ENCODE results near the gene AQP3.
A peak's percentile ranks its signal among the peaks of the same experiment; 100 is the strongest.
"Not testable (repeated sequence)": the region's sequence is repeated elsewhere in the genome, so short reads cannot be mapped to it uniquely, and the experiment has no call there.

Gene AQP3

GRCh38 chr9:33419708-33420303, 27.6 kb downstream of the AQP3 start:
- no peak for TF ChIP-seq GATA1 (IDR thresholded peaks at IDR 0.05; ENCODE audit: low read depth, low read length)
- no peak for TF ChIP-seq POLR2A (IDR thresholded peaks at IDR 0.05; ENCODE audit: low read length)
- DNase-seq: no peak

GRCh38 chr9:33418090-33418489, 29.3 kb downstream of the AQP3 start:
- TF ChIP-seq GATA1 (IDR thresholded peaks at IDR 0.05; ENCODE audit: low read depth, low read length) (no peak), POLR2A (IDR thresholded peaks at IDR 0.05; ENCODE audit: low read length) (no peak)
- DNase-seq: no peak

GRCh38 chr9:33416996-33417395, 30.4 kb downstream of the AQP3 start:
- no peak for DNase-seq
- TF ChIP-seq GATA1 (IDR thresholded peaks at IDR 0.05; ENCODE audit: low read depth, low read length) (no peak), POLR2A (IDR thresholded peaks at IDR 0.05; ENCODE audit: low read length) (no peak)

GRCh38 chr9:33415501-33416038, 31.8 kb downstream of the AQP3 start:
- TF ChIP-seq POLR2A (IDR thresholded peaks at IDR 0.05; ENCODE audit: low read length) (no peak), GATA1 (IDR thresholded peaks at IDR 0.05; ENCODE audit: low read depth, low read length) (no peak)
- DNase-seq: peak; percentile 70 to 79

- DNase-seq: peak; percentile 31 to 61
- TF ChIP-seq GATA1 (IDR thresholded peaks at IDR 0.05; ENCODE audit: low read depth, low read length) (no peak), POLR2A (IDR thresholded peaks at IDR 0.05; ENCODE audit: low read length) (no peak)
These were observed 32.4 kb downstream of the AQP3 start for GRCh38 chr9:33414889-33415500.

GRCh38 chr9:33414268-33414667, 33.1 kb downstream of the AQP3 start:
- DNase-seq: peak; percentile 48 to 51
- TF ChIP-seq GATA1 (IDR thresholded peaks at IDR 0.05; ENCODE audit: low read depth, low read length) (no peak), POLR2A (IDR thresholded peaks at IDR 0.05; ENCODE audit: low read length) (no peak)

GRCh38 chr9:33408087-33408486, 39.3 kb downstream of the AQP3 start:
- DNase-seq: no peak
- TF ChIP-seq POLR2A (IDR thresholded peaks at IDR 0.05; ENCODE audit: low read length) (no peak), GATA1 (IDR thresholded peaks at IDR 0.05; ENCODE audit: low read depth, low read length) (no peak)

GRCh38 chr9:33407061-33407460, 40.3 kb downstream of the AQP3 start:
- no peak for DNase-seq
- TF ChIP-seq POLR2A (IDR thresholded peaks at IDR 0.05; ENCODE audit: low read length): no peak
- no peak for TF ChIP-seq GATA1 (IDR thresholded peaks at IDR 0.05; ENCODE audit: low read depth, low read length)

- DNase-seq: no peak
- TF ChIP-seq POLR2A (IDR thresholded peaks at IDR 0.05; ENCODE audit: low read length) (no peak), GATA1 (IDR thresholded peaks at IDR 0.05; ENCODE audit: low read depth, low read length) (no peak)
These were observed 42.5 kb downstream of the AQP3 start for GRCh38 chr9:33404788-33405362.

- no peak for DNase-seq
- no peak for TF ChIP-seq GATA1 (IDR thresholded peaks at IDR 0.05; ENCODE audit: low read depth, low read length)
- TF ChIP-seq POLR2A (IDR thresholded peaks at IDR 0.05; ENCODE audit: low read length): no peak
These were observed 43.2 kb downstream of the AQP3 start for GRCh38 chr9:33403941-33404787.

- not testable (repeated sequence) for DNase-seq
These were observed 45.0 kb downstream of the AQP3 start, which contains the start of gene AQP7 for GRCh38 chr9:33402371-33402770. Gene AQP7 (minus strand): TSS chr9:33402568. CDS start chr9:33401262, 1,306 bp downstream.

GRCh38 chr9:33401809-33402208, 45.6 kb downstream of the AQP3 start:
- not testable (repeated sequence) for DNase-seq

- DNase-seq: not testable (repeated sequence)
These were observed 48.3 kb downstream of the AQP3 start for GRCh38 chr9:33399047-33399446.

- not testable (repeated sequence) for DNase-seq
These were observed 49.6 kb downstream of the AQP3 start for GRCh38 chr9:33397801-33398200.

GRCh38 chr9:33395159-33395879, 52.1 kb downstream of the AQP3 start:
- DNase-seq: not testable (repeated sequence)

GRCh38 chr9:33393986-33394385, 53.4 kb downstream of the AQP3 start:
- DNase-seq: not testable (repeated sequence)

Measured in erythroblast (primary cell).